AG09309 (cell line): ENCODE results near the gene MPHOSPH9.

Experiments used
- DNase-seq: peaks from one replicate; pipeline ENCODE4 v3.0.0-alpha.2; 2010; ENCODE audit warnings: low read depth
- H3K4me3 ChIP-seq: 2 replicates; pipeline ENCODE4 v1.5.1; 2011; ENCODE audit warnings: mild to moderate bottlenecking, low read depth, low read length, moderate library complexity; ENCODE audit not compliant: control insufficient read depth
- CTCF ChIP-seq: IDR thresholded peaks from 2 replicates; pipeline ENCODE4 v1.5.1; 2011; ENCODE audit warnings: mild to moderate bottlenecking, low read depth, low read length, inconsistent platforms; ENCODE audit not compliant: insufficient read depth, control insufficient read depth; ENCODE audit errors: missing control alignments

Gene MPHOSPH9

GRCh38 chr12:123245678-123246077 lies 12.7 kb upstream of the MPHOSPH9 start:
- no peak for TF ChIP-seq CTCF
- DNase-seq = no peak
- H3K4me3 ChIP-seq = no peak overlapping the region

GRCh38 chr12:123243671-123244262 lies 10.8 kb upstream of the MPHOSPH9 start:
- DNase-seq = no peak
- H3K4me3 ChIP-seq = no peak overlapping the region
- TF ChIP-seq CTCF = no peak

GRCh38 chr12:123242116-123242904 lies 9.4 kb upstream of the MPHOSPH9 start:
- H3K4me3 ChIP-seq = no peak overlapping the region
- no peak for TF ChIP-seq CTCF
- DNase-seq = no peak

GRCh38 chr12:123238961-123239360 lies 6.0 kb upstream of the MPHOSPH9 start:
- H3K4me3 ChIP-seq = no peak overlapping the region
- TF ChIP-seq CTCF = no peak
- DNase-seq = no peak

- TF ChIP-seq CTCF = no peak
- no peak overlapping the region for H3K4me3 ChIP-seq
Observed at GRCh38 chr12:123238330-123238682, 5.4 kb upstream of the MPHOSPH9 start.

GRCh38 chr12:123237646-123238329 lies 4.8 kb upstream of the MPHOSPH9 start:
- H3K4me3 ChIP-seq = no peak overlapping the region
- peak; percentile 78 for TF ChIP-seq CTCF
- peak; percentile 23 for DNase-seq

More at GRCh38 chr12:123238330-123238682, 5.4 kb upstream of the MPHOSPH9 start:
- no peak for DNase-seq
